Activated naive CD4-positive, alpha-beta T cell treated with anti-CD3 and anti-CD28 coated beads for 36 hours (primary cell): ENCODE data around the gene PFKFB3. TPM values are rescaled to one million over a fixed set of nuclear protein-coding genes. Genes with fewer than 3 reads are reported as not detected.
"Not testable (repeated sequence)": the region's sequence is repeated elsewhere in the genome, so short reads cannot be mapped to it uniquely, and the experiment has no call there.

ENCODE experiments used
- CTCF ChIA-PET: fragments of 350-600 bp; sonication (Branson Sonifier 250); formaldehyde crosslinking; loops from one replicate; lab custom pipeline; 2021; ENCODE audit warnings: antibody characterized with exemption; lab: Charles Lee
- DNase-seq: peaks from one replicate; pipeline ENCODE4 v3.0.0-alpha.2; 2020
- H3K27ac Mint-ChIP-seq: one replicate; pipeline ENCODE4 v1.8.0; 2021; ENCODE audit warnings: mild to moderate bottlenecking, mixed read lengths
- H3K27me3 Mint-ChIP-seq: one replicate; pipeline ENCODE4 v1.8.0; 2021; ENCODE audit warnings: low read depth, mixed read lengths
- H3K36me3 Mint-ChIP-seq: one replicate; pipeline ENCODE4 v1.8.0; 2021; ENCODE audit warnings: low read depth, mixed read lengths
- H3K4me1 Mint-ChIP-seq: one replicate; pipeline ENCODE4 v1.8.0; 2021; ENCODE audit warnings: low read depth, mixed read lengths
- H3K4me3 Mint-ChIP-seq: one replicate; pipeline ENCODE4 v1.8.0; 2021; ENCODE audit warnings: mild to moderate bottlenecking, moderate library complexity, mixed read lengths
- H3K9me3 Mint-ChIP-seq: one replicate; pipeline ENCODE4 v1.8.0; 2021; ENCODE audit warnings: mixed read lengths
- intact Hi-C: fragments of 100-400 bp; cut with micrococcal nuclease; formaldehyde crosslinking; loops from one replicate; pipeline ENCODE4 v1.15.1; 2023
- total RNA-seq, 2 experiments: library from RNA; stranded (reverse); gene quantifications; one replicate each; pipeline ENCODE4 v1.2.3, GENCODE V29; 2021

PFKFB3 gene
- total RNA-seq, 2 experiments from 2014 or later, result 87.7 to 88.5 TPM

GRCh38 chr10:6204341-6205191 lies 1.8 kb downstream of the PFKFB3 start:
- peak overlapping the region; percentile 99 for H3K4me3 Mint-ChIP-seq

DNA sequence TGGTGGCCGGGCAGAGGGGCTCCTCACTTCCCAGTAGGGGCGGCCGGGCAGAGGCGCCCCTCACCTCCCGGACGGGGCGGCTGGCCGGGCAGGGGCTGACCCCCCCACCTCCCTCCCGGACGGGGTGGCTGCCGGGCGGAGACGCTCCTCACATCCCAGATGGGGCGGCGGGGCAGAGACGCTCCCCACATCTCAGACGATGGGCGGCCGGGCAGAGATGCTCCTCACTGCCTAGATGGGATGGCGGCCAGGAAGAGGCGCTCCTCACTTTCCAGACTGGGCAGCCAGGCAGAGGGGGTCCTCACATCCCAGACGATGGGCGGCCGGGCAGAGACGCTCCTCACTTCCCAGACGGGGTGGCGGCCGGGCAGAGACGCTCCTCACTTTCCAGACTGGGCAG lies 3.8 kb downstream of the PFKFB3 start:
- H3K4me3 Mint-ChIP-seq, H3K27ac Mint-ChIP-seq, H3K9me3 Mint-ChIP-seq, DNase-seq, CTCF ChIA-PET, H3K36me3 Mint-ChIP-seq, H3K27me3 Mint-ChIP-seq: not testable (repeated sequence)
- H3K4me1 Mint-ChIP-seq, result peaks cover 32% of the 10 kb centered on the region
- intact Hi-C loops, result loop anchor here (10.0 kb wide), 1 partner anchor 358 kb away; no protein-coding TSS in a partner anchor

More at GRCh38 chr10:6204341-6205191, 1.8 kb downstream of the PFKFB3 start:
- H3K36me3 Mint-ChIP-seq, result peaks cover 10% of the 10 kb centered on the region
- no peak overlapping the region for H3K27ac Mint-ChIP-seq
- CTCF ChIA-PET, result interaction anchor here (0.7 to 1.4 kb wide), 4 partner anchors 14 to 473 kb away, joined by 3 read pairs; no protein-coding TSS in a partner anchor
- peaks cover 37% of the 10 kb centered on the region for H3K4me1 Mint-ChIP-seq
- H3K27me3 Mint-ChIP-seq, result no peaks in the 10 kb centered on the region
- intact Hi-C loops, result loop anchor here (5.0 to 10.0 kb wide), 4 partner anchors 93 to 463 kb away; no protein-coding TSS in a partner anchor
- no peak for DNase-seq
- no peaks in the 10 kb centered on the region for H3K9me3 Mint-ChIP-seq

GRCh38 chr10:6207658-6208057 lies 4.9 kb downstream of the PFKFB3 start:
- Mint-ChIP-seq H3K36me3 (peaks cover 11% of the 10 kb centered on the region), H3K4me3 (no peak overlapping the region), H3K4me1 (peaks cover 23% of the 10 kb centered on the region), H3K27me3 (no peaks in the 10 kb centered on the region), H3K27ac (peak overlapping the region; percentile 44), H3K9me3 (no peaks in the 10 kb centered on the region)
- intact Hi-C loops, result loop anchor here (10.0 kb wide), 1 partner anchor 357 kb away; no protein-coding TSS in a partner anchor
- DNase-seq, result peak; percentile 42
- CTCF ChIA-PET, result interaction anchor here (0.8 to 1.3 kb wide), 3 partner anchors 99 to 195 kb away, joined by 4 to 7 read pairs (median 5); no protein-coding TSS in a partner anchor

DNA sequence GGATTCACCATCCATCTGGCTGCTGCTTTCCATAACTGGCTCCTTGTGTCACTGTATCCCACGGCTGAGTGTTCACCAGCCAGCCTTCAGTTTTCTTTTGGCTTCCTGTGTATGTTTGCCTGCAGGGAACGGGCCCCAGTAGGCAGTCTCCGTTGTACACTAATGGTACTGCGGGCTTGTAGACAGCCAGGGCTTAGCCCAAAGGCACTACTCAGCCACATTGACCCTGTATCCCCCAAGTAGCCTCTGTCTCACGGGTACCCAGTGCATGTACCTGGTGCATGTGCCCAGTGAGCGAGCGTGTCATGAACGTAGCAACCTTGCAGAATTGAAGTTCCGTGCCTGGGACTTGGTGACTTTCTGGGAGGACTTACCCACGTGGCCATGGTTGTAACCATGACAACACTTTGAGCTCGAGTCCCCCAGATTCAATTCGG lies 6.1 kb downstream of the PFKFB3 start:
- intact Hi-C loops, result loop anchor here (10.0 kb wide), 1 partner anchor 356 kb away; no protein-coding TSS in a partner anchor
- peaks cover 14% of the 10 kb centered on the region for H3K36me3 Mint-ChIP-seq

DNA sequence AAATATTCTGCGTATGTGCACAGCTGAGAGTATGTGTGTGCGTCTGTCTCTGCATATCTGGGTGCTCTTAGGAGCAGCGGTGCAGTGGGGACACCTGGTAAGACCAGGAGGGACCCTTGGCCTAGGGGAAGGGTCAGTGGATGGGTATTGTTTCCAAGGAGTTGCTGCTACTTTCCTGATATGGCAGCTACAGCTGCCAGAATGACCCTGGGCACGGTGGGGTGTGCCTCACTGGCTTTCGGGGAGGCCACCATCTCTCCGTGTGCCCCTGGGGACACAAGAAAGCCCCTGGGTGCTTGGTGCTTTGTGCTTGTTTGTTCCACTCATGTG lies 8.6 kb downstream of the PFKFB3 start:
- DNase-seq, result no peak
- Mint-ChIP-seq H3K4me3 (no peak overlapping the region), H3K27me3 (no peaks in the 10 kb centered on the region), H3K9me3 (no peaks in the 10 kb centered on the region), H3K4me1 (peaks cover 15% of the 10 kb centered on the region), H3K36me3 (peaks cover 19% of the 10 kb centered on the region), H3K27ac (no peak overlapping the region)
- CTCF ChIA-PET, result interaction anchor here (1.1 to 1.2 kb wide), 2 partner anchors 103 to 190 kb away, joined by 3 to 6 read pairs; no protein-coding TSS in a partner anchor
- intact Hi-C loops, result no loop called here

More for the DNA sequence above, 6.1 kb downstream of the PFKFB3 start:
- Mint-ChIP-seq H3K9me3 (no peaks in the 10 kb centered on the region), H3K27ac (no peak overlapping the region), H3K27me3 (no peaks in the 10 kb centered on the region), H3K4me3 (no peak overlapping the region), H3K4me1 (peaks cover 23% of the 10 kb centered on the region)
- CTCF ChIA-PET, result interaction anchor here (0.6 kb wide), 1 partner anchor 127 kb away, joined by 5 read pairs; no protein-coding TSS in a partner anchor
- no peak for DNase-seq

GRCh38 chr10:6211671-6212635 lies 9.2 kb downstream of the PFKFB3 start:
- Mint-ChIP-seq H3K4me3 (no peak overlapping the region), H3K4me1 (peaks cover 15% of the 10 kb centered on the region), H3K36me3 (peaks cover 24% of the 10 kb centered on the region), H3K27me3 (no peaks in the 10 kb centered on the region), H3K27ac (no peak overlapping the region), H3K9me3 (no peaks in the 10 kb centered on the region)
- intact Hi-C loops, result no loop called here
- DNase-seq, result no peak
- CTCF ChIA-PET, result interaction anchor here (1.1 to 1.2 kb wide), 2 partner anchors 103 to 190 kb away, joined by 3 to 6 read pairs; no protein-coding TSS in a partner anchor

DNA sequence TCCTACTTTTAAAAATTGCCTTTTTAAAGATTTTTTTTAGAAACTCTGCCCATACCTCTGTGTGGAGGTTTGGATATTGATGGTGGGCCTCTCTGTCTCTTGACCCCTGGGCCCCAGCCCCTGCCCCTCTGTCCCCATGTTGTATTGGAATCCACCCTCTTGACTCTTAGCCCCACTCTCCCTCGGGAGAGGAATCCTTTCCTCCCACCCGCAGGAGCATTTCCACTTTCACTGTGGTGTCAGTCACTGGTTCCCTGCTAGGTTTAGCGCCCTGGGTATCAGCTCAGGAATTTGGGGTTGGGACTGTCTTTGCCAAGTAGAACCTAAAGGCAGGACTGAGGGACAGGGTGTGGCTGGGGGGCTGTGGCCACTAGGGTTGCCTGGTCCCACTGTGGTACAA lies 10.1 kb downstream of the PFKFB3 start:
- Mint-ChIP-seq H3K36me3 (peaks cover 26% of the 10 kb centered on the region), H3K4me3 (no peak overlapping the region)
- intact Hi-C loops, result no loop called here

GRCh38 chr10:6213257-6213905 lies 10.6 kb downstream of the PFKFB3 start:
- peaks cover 8% of the 10 kb centered on the region for H3K4me1 Mint-ChIP-seq
- intact Hi-C loops, result no loop called here
- H3K36me3 Mint-ChIP-seq, result peaks cover 26% of the 10 kb centered on the region
- H3K27ac Mint-ChIP-seq, result no peak overlapping the region
- no peaks in the 10 kb centered on the region for H3K9me3 Mint-ChIP-seq
- DNase-seq, result no peak
- H3K27me3 Mint-ChIP-seq, result no peaks in the 10 kb centered on the region
- no peak overlapping the region for H3K4me3 Mint-ChIP-seq
- CTCF ChIA-PET, result no interaction called here

More for the DNA sequence above, 10.1 kb downstream of the PFKFB3 start:
- Mint-ChIP-seq H3K27ac (no peak overlapping the region), H3K4me1 (peaks cover 9% of the 10 kb centered on the region), H3K9me3 (no peaks in the 10 kb centered on the region), H3K27me3 (no peaks in the 10 kb centered on the region)
- DNase-seq, result no peak
- CTCF ChIA-PET, result no interaction called here

DNA sequence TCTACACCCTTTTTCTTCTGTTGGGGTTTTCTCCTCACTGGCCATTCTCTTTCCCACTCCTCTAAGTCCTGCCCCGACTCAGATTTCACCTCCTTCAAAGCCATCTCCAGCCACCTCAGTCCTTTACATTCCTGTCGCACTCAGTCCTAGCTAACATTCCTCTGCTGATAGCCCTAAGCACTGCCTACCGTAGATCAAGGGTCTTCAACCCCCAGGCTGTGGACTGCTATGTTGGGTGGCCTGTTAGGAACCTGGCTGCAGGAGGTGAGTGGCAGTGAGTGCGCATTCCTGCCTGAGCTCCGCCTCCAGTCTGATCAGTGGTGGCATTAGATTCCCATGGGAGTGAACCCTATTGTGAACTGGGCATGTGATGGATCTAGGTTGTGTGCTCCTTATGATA lies 11.2 kb downstream of the PFKFB3 start:
- Mint-ChIP-seq H3K27me3 (no peaks in the 10 kb centered on the region), H3K9me3 (no peaks in the 10 kb centered on the region), H3K27ac (no peak overlapping the region), H3K4me3 (no peak overlapping the region), H3K36me3 (peaks cover 28% of the 10 kb centered on the region), H3K4me1 (peaks cover 3% of the 10 kb centered on the region)
- no peak for DNase-seq
- CTCF ChIA-PET, result interaction anchor here (0.6 kb wide), 1 partner anchor 179 kb away, joined by 3 read pairs; no protein-coding TSS in a partner anchor
- intact Hi-C loops, result no loop called here

DNA sequence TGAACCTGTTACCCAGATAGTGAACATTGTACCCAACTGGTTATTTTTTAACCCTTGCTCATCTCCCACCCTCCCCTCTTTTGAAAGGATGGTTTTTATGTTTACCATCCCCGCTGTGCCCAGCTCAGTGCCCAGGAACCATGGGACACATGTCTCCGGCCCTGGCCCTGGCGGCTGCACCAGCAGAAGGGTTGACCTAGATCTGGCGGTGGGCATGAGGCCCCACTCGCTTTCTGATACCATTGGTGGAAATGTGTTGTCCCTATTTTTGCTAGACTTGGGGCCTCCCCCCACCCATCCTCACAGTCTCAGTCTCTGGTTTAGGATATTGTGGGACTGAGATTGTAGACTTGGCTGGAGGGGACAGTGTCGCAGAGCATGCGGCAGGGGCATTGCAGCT lies 11.9 kb downstream of the PFKFB3 start:
- CTCF ChIA-PET, result interaction anchor here (0.6 kb wide), 1 partner anchor 139 kb away, joined by 3 read pairs; no protein-coding TSS in a partner anchor
- Mint-ChIP-seq H3K27me3 (no peaks in the 10 kb centered on the region), H3K27ac (no peak overlapping the region), H3K9me3 (no peaks in the 10 kb centered on the region), H3K4me1 (peaks cover 3% of the 10 kb centered on the region), H3K4me3 (no peak overlapping the region), H3K36me3 (peaks cover 35% of the 10 kb centered on the region)
- intact Hi-C loops, result no loop called here
- no peak for DNase-seq

GRCh38 chr10:6215241-6215640 lies 12.5 kb downstream of the PFKFB3 start:
- Mint-ChIP-seq H3K9me3 (no peaks in the 10 kb centered on the region), H3K4me1 (peaks cover 3% of the 10 kb centered on the region), H3K36me3 (peaks cover 37% of the 10 kb centered on the region), H3K27me3 (no peaks in the 10 kb centered on the region), H3K4me3 (no peak overlapping the region), H3K27ac (no peak overlapping the region)
- CTCF ChIA-PET, result no interaction called here
- no peak for DNase-seq
- intact Hi-C loops, result no loop called here
